Activated CD4-positive, alpha-beta T cell treated with anti-CD3 and anti-CD28 coated beads for 4 hours (primary cell): Measurements from ENCODE around the gene INSRR.
A peak's percentile ranks its signal among the peaks of the same experiment; 100 is the strongest.

ENCODE experiments used
- DNase-seq, 2 donors: peaks; one replicate each; pipeline ENCODE4 v3.0.0-alpha.2; 2020

The INSRR gene

GRCh38 chr1:156847591-156848460, 11.1 kb downstream of the INSRR start:
- no peak for DNase-seq

GRCh38 chr1:156846643-156847042, 12.3 kb downstream of the INSRR start:
- DNase-seq = no peak

DNA sequence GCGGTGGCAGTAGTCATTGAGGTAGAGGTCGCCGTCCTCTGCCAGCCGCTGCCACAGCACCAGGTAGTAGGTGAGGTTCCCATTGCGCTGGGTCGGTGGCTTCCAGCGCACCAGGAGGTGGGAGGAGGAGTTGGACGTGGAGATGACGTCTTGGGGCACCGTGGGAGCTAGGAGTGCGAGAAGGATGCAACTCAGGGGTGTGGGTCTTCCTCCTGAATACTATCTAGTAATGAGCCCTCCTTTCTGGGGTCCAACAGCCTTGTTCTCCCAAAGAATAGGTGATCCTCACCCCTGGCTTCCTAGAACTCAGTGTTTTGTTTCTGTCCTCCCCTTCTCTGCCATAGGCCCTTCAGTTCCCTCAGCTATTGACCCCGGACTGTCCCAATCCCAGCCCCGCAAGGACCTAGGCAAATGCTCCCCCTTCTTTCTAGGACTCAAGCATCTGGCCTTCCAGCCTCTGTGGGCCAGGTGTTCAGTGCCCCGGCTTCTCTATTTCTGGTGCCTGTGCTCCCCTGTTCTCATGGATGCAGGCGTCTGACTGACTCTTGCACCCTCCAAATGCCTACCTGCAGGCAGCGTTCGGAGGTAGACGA, 12.9 kb downstream of the INSRR start:
- DNase-seq = no peak

DNA sequence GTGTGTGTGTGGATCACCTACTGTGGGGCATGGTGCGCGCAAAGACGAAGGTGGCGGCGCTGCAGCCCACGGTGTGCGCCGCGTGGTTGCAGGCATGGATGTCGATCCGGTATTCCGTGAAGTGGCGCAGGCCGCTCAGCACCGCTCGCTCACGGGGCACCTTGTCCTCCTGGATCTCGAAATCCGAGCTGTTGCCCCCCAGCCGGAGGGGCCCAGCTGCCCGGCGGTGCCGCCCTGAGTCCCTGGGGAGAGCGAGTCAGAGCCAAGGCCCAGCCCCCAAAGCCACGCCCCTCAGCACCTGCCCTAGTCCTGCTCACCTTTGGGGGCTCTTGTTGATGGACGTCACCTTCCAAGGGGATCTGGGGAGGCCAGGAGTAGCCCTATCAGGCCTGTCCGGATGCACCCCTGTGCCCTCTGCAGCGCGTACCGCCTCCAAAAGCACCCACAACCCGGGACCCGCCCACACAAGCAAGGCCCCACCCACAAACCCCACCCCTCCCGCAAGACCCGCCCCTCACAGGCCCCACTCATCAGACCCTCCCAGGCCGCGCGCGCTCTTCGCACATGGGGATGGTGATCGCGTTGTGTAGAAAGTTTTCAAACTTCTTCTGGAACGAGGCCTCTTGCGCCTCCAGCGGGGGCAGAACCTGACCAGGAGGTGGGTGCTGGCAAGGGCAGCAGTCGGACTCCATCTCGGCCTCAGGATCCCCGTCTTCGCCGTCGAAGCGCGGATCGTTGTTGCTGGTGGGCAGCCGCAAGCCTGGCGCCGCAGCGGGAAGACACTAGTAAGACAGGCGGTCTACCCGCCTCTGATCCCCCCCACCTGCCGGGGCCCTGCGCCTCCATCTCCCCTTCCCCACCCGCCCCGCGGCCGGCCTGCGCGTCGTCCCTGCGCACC, 13.6 kb downstream of the INSRR start:
- DNase-seq = peak; percentile 38 to 39

GRCh38 chr1:156844638-156845037, 14.3 kb downstream of the INSRR start:
- DNase-seq = no peak

DNA sequence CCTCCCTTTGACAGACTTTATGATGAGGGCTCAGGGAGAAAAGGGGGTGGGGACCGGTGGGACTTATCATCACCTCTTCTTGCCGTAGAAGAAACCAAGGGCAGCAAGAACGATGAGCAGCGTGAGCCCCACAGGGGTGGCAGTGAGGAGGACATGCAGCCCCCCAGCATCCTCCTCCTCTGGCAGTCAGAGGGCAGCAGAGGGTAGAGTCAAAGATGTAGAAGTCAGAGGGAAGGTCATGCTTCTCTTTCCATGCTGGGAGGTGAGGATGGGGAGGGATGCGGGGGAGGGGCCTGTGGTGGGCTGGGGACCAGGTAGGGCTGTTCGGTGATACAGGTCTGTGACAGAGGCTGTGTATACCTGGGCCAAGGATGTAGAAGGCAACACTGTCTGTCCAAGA, 14.8 kb downstream of the INSRR start:
- DNase-seq = no peak

DNA sequence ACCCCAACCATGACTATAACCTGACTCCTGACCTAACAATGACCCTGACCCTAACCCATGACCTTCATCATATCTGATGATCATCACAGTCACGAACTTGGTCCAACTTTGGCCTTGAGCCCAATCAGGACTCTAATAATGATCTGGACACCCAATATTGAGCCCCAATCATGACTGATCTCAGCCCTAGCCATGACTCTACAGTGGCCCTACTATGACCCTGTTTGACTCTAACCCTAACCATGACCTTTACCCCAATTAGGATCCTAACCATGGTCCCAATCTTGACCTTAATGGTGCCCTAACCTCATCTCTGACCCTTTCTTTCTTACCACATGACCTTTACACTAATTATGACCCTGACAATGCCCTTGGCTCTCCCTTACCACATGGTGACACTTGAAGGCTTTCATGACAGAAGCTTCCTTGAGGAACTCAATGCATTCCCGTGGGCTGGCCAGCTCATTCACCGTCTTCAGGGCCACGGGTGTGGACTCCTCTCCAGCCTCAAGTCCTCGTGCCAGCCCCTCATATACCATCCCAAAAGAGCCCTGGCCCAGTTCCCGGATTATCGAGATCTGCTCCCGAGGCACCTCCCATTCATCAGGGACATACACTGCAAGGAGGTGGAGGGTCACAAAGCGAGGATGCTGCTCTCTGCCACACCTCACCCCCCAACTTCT, 16.2 kb downstream of the INSRR start:
- DNase-seq = no peak

- no peak for DNase-seq
These were observed 17.5 kb downstream of the INSRR start for GRCh38 chr1:156841295-156841855.

DNA sequence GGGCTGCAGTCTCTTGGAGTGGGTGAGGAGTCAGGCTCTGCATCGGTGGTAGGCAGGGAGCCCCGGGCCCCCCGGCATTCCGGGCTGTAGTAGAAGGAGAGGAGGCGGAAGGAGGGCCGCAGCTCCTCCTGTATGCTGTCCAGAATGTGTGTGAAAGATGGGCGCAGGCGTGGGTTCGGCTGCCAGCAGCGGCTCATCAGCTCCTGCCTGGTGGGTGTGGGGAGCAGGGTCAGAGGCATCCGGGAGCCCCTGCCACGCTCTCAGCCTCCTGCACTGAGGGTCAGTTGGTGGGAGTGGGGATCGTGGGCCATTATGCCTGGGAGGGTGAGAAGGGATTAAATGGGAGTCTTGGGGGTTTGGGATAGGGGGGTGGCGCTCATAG, 18.0 kb downstream of the INSRR start:
- DNase-seq = no peak

DNA sequence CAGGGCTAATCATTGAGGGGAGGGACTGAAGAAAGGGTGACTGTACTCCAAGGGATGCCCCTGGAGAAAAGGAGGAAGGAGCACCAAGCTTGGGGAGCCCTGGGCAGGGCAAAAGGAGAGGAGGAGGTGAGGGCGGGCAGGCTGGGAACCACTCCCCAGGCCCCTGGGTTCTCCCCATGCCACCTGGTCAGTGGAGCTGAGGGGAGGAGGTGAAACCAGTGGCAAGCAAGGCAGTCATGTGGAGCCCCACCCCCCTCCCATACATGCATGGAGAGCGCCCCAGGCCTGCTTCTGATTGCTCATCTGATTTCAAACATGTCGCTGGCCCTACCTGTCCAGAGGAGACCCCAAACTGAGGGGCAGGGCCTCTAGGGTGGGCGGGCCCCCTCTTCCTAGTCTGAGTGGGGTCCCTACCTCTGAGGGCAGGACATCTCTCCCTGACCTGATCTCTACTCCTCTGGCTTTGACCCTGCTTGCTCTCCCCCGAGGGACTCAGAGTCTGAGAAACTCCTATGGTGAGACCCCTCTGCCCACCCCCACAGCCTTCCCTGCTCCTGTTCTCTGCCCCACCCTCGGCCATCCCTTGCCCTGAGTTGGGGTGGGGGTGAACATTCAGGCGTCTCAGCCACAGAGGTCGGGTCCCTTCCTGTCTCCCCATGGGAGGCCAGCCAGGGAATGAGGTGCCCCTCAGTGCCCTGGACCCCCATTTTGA, 18.6 kb downstream of the INSRR start:
- no peak for DNase-seq

DNA sequence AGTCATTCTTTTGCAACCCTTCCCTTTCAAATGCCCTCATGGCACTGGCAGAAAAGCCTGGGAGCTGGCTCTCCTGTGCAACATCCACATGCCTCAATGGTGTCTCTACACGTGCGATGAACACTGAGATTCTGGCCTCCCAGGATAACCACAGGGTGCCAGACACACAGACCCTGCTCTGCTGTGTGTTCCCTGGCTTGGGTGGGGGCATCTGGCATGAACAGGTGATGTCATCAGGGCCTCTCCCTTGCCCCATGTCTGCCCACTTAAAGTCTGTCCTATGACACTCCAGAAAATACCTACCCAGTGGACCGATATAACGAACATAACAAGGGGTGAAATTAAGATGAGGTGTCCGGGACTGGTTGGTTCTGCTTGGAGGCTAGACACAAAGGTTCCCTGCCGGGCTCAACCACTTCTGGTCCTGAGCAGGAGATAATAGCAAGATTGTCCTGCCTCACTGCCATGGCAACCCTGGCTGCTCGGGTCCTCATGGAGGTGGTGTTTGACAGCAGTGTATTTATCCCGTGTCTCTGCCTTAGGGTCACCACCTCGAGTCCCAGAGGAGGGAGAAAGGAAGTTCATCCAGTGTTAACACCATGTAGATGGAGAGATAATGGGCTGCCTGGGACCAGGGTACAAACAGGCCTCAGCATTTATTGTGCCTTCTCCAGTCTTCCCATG, 19.3 kb downstream of the INSRR start:
- DNase-seq = no peak

DNA sequence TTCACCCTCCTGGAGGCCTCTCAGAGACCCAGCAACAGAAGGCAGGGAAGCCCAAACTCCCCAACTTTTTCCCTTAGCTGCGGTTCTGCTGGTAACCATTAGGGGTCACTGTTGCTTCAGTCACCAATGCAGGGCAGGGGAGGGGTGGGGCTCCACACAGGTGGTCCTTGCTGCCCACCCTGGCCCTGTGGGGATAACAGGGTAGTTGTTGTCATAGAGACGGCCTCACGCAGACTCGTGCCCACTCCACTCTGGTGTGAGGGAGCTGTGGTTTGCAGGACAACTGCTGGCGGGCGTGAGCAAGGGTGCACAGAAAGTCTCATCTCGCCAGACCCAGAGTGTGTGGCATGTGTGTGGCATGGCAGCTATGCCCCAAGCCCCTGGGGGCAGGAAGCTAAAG, 19.9 kb downstream of the INSRR start:
- DNase-seq = peak; percentile 38 to 55

DNA sequence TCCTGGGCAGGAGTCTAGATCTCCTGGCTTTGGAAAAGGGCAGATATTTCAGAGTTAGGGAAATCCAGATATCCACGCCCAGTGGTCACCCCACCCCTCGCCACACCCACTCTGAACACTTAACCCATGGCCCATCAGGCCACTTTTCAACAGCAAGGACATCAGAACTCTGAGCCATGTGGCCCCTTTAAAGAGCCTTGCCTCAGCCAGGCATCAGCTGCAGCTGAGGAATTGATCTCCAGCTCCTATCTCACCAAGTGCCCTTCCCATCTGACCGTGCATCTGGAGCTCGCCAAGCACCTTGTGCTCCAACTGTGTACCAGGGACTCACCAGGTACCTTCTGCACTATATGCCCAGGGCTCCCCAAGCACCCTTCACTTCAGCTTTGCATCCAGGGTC, 22.0 kb downstream of the INSRR start:
- DNase-seq = no peak

DNA sequence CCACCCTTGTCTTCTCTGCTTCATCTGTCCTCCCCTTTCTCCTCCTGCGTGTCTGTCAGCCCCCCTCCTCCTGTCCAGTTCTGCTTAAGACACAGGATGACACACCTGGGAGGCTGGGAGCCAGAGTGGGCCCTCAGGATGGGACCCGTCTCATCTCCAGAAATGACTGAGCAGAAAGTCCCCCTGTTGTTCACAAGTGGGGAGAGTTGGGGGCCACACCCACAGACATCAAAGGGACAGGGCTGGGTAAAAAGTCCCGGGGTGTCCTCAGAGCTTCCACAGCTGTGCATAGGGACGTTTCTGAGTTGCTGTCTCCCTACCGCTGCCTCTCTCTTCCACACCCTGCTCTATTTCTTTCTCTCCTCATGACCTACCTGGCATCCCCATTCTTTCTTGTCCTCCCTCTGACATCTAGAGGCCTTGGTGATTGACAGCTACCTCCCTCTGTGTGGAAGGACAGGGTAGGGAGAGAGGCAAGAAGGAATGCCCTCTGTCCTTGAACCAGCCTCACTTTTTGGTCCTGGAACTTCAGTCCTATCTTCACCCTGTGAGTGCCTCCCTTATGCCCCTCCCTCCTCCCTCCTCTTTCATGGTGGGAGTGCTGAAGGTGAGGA, 22.8 kb downstream of the INSRR start:
- DNase-seq = peak in 1 of 2 donors; percentile 26

- no peak for DNase-seq
These were observed 24.6 kb downstream of the INSRR start for GRCh38 chr1:156834322-156834721.

DNA sequence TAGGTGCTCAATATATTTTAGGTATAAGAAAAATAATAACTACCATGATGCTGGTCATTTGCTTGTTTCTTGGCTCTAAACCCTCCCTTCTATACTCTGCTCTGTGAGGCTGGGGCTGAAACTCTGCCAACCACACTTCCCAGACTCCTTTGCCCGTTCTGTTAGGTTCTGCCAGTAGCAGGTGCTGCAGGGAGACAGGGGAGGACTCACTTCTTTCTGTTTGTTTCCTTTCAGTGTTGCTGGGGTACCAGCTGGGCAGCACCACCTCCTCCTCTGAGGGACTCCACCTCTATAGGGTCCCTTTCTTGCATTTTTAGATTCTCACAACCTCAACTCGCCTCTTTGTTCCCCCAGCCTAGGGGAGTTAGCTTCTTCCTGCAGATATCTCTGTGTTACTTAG, 25.3 kb downstream of the INSRR start:
- DNase-seq = no peak

DNA sequence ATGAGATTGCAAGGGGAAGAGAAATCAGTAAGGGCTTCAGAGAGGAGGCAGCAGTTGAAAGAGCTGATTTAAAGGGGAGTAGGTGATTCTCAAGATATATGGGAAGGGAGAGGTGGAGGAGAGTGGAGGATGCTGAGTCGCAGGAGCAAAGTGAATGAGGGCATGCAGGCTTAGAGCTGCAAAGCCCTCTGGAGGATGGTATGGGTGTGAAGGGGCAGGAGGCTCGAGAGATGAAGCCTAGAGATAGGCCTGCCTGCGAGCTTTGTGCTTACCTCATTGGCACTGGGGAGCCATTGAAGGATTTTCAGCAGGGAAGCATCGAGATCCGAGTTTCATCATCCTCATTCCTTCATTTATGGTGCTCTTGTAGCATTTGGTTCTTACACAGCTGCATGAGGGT, 26.5 kb downstream of the INSRR start:
- no peak for DNase-seq

DNA sequence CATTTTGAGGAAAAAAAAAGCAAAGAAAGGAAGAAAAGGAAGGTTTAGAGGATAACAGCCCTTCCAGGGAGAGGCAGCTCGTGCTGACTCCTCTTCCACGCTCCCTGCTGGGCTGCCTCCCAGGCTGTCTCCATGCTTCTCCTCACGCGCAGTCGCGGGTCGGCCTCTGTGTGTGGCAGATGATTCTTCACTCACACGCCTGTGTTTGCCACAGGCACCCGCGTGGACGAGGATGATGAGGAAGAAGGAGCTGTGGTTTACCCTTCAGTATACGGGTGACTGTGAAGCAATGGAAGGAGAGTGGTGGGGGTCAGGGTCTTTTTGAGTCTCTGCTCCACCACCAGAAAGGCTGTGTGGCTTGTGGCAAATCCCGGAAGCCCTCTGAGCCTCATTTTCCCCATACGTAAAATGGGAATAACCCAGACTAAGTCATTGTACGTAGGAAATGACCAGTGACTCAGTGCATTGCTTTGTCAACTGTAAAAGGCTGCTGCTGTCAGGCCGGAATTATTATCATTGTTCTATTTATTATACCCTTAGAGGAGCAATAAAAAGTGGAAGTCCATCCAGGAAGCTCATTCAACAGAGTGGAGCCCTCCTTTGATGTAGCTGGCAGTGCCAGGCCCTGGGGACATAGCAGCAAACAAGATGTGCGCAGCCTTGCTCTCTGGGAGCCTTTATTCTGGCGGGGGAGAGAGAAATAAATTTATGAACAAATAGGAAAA, 30.4 kb downstream of the INSRR start:
- DNase-seq = no peak

- DNase-seq = no peak
These were observed 32.3 kb downstream of the INSRR start for GRCh38 chr1:156826630-156827029.

DNA sequence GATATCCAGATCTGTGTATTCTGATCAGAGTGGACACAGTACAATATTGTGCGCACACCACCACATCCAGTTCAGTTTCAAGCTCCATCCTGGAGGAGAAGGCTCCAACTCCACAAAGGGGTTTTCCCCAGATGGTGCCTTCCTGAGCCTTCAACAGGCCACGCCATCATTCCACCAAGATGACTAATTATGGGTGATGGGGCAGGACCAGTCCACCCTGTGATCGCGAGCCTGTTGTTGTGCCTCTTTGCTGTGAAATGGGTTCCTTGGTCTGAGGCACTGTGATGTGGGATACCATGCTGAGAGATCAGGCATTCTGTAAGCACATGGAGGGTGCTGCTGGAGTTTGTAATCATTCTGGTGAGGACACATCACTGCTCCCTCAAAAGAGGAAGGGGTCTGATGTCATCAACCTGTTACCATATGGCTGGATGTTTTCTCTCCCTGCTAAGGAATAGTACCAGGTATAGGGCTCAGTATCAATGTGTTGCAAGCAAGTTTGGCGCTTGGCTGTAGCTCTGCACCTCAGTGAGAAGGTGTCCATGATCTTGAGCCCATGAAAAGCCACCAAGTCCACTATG, 35.6 kb downstream of the INSRR start:
- DNase-seq = no peak
